GM21737 (cell line): ENCODE data around the gene VPS13D.

ENCODE experiments used
- ATAC-seq: cut with Tn5 transposase; IDR thresholded peaks from one replicate; pipeline ENCODE4 v1.9.1; 2021; ENCODE audit warnings: mild to moderate bottlenecking, moderate library complexity; ENCODE audit not compliant: unreplicated experiment

VPS13D gene

DNA sequence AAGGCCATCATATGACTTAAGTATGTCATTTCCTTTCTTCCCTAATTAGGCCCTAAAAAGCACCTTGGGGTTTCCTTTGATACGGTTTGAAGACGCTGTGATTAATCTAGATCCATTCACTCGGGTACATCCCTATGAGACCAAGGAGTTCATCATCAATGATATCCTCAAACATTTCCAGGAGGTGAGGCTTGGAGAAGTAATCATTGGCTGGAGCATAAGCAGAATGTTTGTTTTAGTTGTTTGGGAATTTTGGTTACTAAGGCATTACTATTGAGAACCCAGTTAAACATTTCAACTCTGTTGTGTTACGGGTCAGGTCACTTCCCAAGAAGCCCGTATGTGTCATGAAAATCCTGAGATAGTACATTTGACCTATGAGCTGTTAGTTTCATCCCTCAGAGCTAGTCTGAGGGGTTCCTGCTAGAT is 185.2 kb downstream of the VPS13D start:
- no peak for ATAC-seq

DNA sequence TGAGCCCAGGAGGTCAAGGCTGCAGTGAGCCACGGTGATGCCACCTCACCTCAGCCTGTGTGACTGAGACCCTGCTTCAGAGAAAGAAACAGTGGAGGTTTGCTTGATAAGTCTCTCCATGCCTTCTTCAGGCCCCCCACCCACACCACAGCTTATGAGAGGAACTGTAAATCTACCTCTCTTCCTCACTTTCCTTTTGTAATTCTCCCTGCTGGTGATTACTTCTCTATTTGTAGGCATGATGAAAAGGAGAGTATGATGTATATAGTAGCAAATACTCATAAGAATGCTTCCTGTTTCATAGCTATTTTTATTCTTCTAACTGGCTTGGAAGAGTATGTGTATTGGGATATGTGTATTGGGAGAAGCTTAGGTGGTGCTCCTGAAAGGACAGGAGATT is 186.3 kb downstream of the VPS13D start:
- ATAC-seq: no peak

GRCh38 chr1:12416744-12417143 is 186.9 kb downstream of the VPS13D start:
- no peak for ATAC-seq

DNA sequence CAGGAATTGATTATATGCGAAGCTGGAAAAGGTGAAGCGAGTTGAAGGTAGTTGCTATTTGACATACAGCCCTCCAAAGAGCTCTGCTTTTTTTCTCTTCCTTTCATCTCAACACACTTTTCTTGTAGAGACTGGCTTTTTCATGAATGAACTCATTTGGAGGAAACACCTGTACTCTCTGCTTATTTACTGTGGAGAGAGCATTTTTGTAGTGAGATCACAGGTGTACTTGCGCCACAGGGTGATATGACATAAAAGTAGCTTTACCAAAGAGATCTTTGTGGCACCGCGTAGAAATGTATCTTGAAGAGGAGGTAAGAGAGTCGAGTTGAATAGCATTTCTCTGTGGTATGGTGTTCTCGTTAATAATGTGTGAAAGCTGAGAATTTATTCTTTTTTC is 187.6 kb downstream of the VPS13D start:
- no peak for ATAC-seq

DNA sequence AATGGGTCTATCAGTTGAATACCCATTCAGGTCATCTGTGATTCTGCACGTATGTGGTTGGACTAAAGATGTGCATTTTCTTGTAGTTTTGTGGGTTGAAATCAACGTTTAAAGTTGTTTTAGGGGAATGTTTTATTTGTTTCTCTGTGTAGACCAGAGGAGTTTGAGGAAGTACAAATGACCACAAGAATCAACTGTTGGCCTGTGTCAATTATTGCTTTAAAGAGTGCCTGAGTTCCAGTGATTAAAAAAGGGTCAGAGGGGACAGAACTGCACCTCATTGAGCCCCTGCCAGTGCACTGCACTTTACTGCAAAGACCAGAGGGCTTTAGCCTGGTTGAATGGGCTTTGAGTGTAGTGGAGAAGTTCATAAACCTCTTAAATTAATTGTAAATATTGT is 190.3 kb downstream of the VPS13D start:
- no peak for ATAC-seq

DNA sequence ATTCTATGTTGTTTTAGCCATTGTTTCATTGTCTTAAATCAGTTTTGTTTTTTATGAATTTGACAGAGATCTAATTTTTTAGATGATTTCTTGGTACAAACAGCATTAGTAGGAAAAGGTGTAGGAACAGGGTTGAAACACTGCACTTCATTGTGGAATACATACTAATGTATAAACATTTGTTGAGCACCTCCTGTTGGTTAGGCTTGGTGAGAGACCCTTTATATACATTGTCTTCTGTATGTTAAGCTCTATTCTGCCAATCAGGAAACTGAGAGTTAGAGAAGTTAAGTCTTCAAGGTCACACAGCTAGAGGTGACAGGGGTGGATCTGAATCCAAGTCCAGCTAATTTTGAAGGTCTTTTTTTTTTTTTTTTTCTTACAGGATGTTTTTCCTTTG is 192.7 kb downstream of the VPS13D start:
- ATAC-seq: no peak

- ATAC-seq: no peak
Measured at GRCh38 chr1:12424087-12424529, 194.3 kb downstream of the VPS13D start.

- ATAC-seq: no peak
Measured at GRCh38 chr1:12424793-12425192, 195.0 kb downstream of the VPS13D start.

DNA sequence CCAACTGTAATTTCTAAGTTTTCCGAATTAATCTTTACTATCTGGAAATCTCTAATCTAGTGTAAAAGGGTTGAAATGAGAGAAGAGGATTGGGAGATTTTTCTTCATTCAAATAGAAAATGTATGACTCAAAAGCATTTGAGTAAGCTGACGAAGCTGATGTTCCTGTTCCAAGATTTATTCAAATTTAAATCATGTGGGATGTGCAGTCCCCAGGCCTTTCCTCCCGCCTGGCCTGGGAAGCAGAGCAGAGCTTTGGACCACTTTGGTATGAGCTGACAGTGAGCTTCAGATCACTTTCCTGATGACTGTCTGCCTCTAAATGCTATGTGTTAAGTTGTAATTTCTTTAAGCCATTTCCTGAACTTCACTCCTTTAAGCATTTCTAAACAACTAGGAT is 196.2 kb downstream of the VPS13D start:
- ATAC-seq: no peak

DNA sequence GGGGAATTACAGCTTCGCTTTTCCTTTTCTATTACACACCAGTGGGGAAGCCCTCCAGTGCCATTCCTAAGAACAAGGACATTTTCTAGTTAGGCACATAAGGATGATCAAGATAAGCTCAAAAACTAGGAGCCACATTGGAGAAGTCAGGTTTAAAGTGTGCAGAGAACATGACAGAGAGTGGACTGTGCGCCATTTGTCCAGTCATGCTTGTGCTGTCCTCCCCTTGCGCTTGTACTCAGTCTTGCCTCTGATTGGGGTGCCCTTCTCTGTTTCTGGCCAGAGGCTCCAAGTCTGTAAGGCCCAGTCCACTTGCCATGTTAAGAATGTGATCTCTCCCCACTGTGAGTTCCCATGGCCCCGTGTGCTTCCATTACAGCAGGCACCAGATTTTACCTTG is 198.5 kb downstream of the VPS13D start:
- ATAC-seq: no peak

GRCh38 chr1:12430525-12430924 is 200.7 kb downstream of the VPS13D start:
- no peak for ATAC-seq

DNA sequence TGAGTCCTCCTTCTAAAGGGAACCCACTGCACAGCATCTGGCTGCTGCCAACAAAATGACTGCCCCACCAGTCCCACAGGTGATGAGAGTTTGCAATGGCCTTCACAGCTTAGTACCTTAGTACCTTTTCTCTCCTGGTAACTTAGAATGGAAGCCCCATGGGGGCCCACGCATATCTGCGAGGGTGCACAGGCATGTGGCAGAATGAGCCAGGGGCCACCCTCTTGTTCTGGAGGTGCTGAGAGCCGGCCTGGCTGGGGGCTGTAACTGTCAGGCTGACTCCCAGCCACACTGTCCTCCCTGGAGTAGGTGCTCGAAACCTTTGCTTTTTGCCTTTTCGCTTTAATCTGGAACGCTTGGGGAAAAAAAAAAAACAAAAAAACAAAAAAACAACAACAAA is 203.1 kb downstream of the VPS13D start:
- no peak for ATAC-seq

DNA sequence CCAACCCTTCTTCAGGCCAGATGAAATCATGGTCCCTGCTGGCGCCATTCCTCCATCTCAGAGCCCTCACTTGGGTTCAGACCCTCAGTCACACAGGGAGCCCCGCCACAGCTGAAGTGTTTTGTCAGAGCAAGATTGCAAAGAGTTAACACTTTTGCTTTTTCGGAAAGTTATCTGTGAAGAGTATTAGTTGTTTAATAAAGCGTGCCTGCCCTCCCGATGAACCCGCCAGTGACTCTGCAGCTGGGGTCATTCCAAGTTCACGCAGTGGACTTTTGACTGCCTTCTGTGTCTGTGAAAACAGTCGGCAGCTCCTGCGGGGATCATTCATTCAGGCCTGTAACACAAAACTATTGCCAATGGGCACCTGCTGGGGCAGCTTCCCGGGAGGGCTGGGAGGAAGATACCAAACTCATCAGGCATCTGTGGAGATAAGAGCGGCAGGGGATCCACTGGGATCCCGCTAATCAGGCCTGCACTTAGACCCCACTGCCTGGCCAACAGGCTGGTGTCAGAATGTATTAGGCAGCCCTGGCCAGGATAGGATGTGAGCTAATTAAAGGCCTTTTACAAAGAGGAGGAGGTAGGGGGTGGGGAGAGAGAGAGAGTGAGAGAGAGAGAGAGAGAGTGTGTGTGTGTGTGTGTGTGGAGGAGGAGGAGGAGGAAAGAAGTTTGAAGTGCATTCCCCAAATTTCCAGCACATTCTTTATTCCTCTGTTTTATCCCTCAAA is 203.7 kb downstream of the VPS13D start:
- no peak for ATAC-seq

- no peak for ATAC-seq
Measured at GRCh38 chr1:12434174-12434573, 204.3 kb downstream of the VPS13D start.

- no peak for ATAC-seq
Measured at GRCh38 chr1:12434686-12435085, 204.9 kb downstream of the VPS13D start.

DNA sequence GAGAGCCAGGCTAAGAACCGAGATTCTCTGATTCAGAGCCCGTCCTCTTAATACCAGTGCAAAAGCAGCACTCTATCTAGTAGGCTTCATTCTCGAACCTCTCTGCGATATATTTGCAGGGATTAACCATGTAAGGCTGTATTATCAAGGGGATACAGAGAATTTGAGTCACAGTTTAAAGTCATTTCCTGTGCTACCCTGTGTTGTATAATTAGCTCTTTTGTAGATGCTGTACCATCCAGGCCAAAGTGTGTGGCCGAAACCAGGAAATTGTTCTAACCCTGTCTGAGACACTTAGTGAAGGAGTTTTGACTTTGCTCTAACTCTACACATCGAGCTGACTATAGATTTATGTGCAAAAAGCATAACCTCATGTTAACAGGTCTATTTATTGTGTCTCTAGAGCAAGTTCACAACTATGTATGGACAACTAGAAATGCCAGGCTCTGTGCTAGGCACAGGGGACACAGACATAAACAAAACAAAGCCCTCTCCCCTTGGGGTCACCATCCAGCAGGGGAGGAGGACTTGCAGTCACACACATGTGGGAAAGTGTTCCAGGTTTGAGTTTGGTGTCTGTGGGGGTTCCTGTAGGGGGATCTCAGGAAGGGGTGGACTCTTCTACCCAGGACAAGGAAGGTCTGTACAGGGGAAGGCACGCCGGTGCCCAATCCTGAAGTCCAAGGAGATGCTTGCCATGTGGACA is 206.0 kb downstream of the VPS13D start:
- ATAC-seq: peak; percentile 68

- no peak for ATAC-seq
Measured at GRCh38 chr1:12436345-12436658, 206.5 kb downstream of the VPS13D start.

- no peak for ATAC-seq
Measured at GRCh38 chr1:12436817-12437599, 207.2 kb downstream of the VPS13D start.

- no peak for ATAC-seq
Measured at GRCh38 chr1:12437629-12438028, 207.8 kb downstream of the VPS13D start.

GRCh38 chr1:12438349-12438924 is 208.6 kb downstream of the VPS13D start:
- ATAC-seq: no peak

- ATAC-seq: no peak
Measured at GRCh38 chr1:12439073-12439472, 209.2 kb downstream of the VPS13D start.
